Esophagus squamous epithelium (tissue), 4 donors: ENCODE data around the gene TNP1. TPM values are rescaled to one million over a fixed set of nuclear protein-coding genes. Genes with fewer than 3 reads are reported as not detected.

Source experiments
- total RNA-seq, 4 donors: library from RNA; depleted of rRNA; stranded (reverse); fragments of >200 nt; gene quantifications; one replicate each; pipeline ENCODE4 v1.1.0, GENCODE V29; 2016

The TNP1 gene
- total RNA-seq, 4 donors from 2014 or later, result not detected

Other genes starting within 250 kb of the TNP1 start
- gene IGFBP2, start 226.6 kb downstream of the TNP1 start, total RNA-seq, result 100 to 1,000 TPM; 113 to 207 (median 167) TPM
- 100 to 1,000 TPM in 2 of 4 donors, 10 to 100 TPM in 2; 26.9 to 899 (median 95.4) TPM for gene IGFBP5, start 164.5 kb downstream of the TNP1 start, total RNA-seq